ENCODE data around the gene ZNF76.

DNA sequence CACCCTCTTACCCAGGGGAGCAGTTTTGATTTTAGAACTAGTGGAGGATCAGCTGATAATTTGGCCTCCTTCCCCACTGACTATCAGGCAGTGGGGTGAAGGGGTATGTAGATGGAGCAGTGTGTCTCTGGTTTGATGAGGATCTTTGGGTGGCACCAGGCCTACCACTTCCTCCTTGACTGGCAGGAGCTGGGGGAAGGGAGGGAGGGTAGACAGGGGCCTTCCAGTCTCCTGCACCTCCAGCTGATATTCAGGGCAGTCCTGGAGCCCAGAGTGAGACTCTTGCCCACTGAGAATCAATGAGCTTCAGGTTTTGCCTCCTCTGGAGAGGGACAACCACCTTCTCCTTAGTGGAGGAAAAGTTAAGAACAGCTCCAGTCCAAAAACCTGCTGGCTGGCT is 41.3 kb downstream of the ZNF76 start:
- TF ChIP-seq, protein P1, sequence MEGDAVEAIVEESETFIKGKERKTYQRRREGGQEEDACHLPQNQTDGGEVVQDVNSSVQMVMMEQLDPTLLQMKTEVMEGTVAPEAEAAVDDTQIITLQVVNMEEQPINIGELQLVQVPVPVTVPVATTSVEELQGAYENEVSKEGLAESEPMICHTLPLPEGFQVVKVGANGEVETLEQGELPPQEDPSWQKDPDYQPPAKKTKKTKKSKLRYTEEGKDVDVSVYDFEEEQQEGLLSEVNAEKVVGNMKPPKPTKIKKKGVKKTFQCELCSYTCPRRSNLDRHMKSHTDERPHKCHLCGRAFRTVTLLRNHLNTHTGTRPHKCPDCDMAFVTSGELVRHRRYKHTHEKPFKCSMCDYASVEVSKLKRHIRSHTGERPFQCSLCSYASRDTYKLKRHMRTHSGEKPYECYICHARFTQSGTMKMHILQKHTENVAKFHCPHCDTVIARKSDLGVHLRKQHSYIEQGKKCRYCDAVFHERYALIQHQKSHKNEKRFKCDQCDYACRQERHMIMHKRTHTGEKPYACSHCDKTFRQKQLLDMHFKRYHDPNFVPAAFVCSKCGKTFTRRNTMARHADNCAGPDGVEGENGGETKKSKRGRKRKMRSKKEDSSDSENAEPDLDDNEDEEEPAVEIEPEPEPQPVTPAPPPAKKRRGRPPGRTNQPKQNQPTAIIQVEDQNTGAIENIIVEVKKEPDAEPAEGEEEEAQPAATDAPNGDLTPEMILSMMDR (IDR thresholded peaks at IDR 0.05; ENCODE audit: extremely low read depth in 1 of 2, insufficient read depth in 1 of 2, low read depth in 1 of 2, low read length in 2 of 2) = no peak
- TF ChIP-seq POLR2A (IDR thresholded peaks at IDR 0.05; ENCODE audit: low read depth, low read length) (no peak), EZH2 (IDR thresholded peaks at IDR 0.05; ENCODE audit: borderline replicate concordance, low read depth, low read length, severe bottlenecking) (no peak), POLR2AphosphoS5 (IDR thresholded peaks at IDR 0.05; ENCODE audit: insufficient read depth, low read depth, low read length) (no peak), JUN (IDR thresholded peaks at IDR 0.05; ENCODE audit: borderline replicate concordance, insufficient read depth, insufficient read length, low read depth) (no peak), MYC (IDR thresholded peaks at IDR 0.05; ENCODE audit: low read depth, low read length) (no peak)
- TF ChIP-seq, protein P2, sequence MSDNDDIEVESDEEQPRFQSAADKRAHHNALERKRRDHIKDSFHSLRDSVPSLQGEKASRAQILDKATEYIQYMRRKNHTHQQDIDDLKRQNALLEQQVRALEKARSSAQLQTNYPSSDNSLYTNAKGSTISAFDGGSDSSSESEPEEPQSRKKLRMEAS (IDR thresholded peaks at IDR 0.05; ENCODE audit: insufficient read depth, insufficient read length) = no peak
